ENCODE results near the gene PUS1. TPM values are rescaled to one million over a fixed set of nuclear protein-coding genes. Genes with fewer than 3 reads are reported as not detected.
"Not testable (repeated sequence)": the region's sequence is repeated elsewhere in the genome, so short reads cannot be mapped to it uniquely, and the experiment has no call there.

Gene PUS1
- total RNA-seq, 1 donor = 13.0 TPM

DNA sequence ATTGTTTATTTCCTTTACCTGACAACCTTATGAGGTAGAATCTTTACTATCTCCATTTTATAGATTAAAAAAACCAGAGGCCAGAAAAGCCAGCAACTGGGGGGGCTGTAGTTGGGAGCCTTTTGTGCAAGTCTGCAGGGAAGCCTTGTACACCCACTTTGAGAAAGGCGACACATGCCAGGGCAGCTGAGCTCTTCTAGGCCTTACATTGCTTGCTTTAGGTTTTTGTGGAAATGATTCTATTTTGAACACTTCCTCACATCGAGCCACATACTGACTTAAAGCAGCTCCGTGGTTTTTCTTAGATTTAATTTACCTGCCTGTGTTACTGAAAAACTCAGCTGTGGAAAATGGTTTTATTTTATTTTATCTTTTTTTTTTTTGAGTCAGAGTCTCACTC, 55.3 kb downstream of the PUS1 start:
- TF ChIP-seq, protein P1, sequence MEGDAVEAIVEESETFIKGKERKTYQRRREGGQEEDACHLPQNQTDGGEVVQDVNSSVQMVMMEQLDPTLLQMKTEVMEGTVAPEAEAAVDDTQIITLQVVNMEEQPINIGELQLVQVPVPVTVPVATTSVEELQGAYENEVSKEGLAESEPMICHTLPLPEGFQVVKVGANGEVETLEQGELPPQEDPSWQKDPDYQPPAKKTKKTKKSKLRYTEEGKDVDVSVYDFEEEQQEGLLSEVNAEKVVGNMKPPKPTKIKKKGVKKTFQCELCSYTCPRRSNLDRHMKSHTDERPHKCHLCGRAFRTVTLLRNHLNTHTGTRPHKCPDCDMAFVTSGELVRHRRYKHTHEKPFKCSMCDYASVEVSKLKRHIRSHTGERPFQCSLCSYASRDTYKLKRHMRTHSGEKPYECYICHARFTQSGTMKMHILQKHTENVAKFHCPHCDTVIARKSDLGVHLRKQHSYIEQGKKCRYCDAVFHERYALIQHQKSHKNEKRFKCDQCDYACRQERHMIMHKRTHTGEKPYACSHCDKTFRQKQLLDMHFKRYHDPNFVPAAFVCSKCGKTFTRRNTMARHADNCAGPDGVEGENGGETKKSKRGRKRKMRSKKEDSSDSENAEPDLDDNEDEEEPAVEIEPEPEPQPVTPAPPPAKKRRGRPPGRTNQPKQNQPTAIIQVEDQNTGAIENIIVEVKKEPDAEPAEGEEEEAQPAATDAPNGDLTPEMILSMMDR (IDR thresholded peaks at IDR 0.05; ENCODE audit: insufficient read depth, low read depth, low read length) = no peak
- DNase-seq (ENCODE audit: low read depth) = no peak

DNA sequence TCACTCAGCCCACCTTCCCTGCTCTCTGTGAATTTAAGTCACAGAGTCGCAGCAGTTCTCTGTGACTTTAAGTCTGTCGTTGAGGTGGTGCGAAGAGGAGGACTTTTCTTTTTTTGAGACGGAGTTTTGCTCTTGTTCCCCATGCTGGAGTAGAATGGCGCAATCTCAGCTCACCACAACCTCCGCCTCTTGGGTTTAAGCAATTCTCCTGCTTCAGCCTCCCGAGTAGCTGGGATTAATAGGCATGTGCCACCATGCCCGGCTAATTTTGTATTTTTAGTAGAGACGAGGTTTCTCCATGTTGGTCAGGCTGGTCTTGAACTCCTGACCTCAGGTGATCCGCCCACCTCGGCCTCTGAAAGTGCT, 56.4 kb downstream of the PUS1 start:
- not testable (repeated sequence) for DNase-seq (ENCODE audit: low read depth)

More for the DNA sequence above, 55.3 kb downstream of the PUS1 start:
- no peak overlapping the region for H3K4me3 ChIP-seq (ENCODE audit: low read depth, low read length)

DNA sequence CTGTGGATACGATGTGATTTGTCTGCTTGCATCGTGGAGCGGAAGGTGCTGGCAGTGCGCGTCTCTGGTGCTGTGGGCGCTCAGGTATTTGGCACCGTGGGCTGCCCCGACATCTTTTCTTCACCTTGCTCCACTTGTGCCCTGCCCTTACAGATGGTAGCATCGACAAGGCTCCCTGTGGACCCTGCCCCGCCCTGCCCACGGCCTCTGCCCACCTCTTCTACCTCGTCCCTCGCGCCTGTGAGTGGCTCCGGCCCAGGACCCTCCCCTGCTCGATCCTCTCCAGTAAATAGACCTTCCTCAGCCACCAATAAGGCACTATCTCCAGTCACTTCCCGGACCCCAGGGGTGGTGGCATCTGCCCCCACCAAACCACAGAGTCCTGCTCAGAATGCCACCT, 57.3 kb downstream of the PUS1 start:
- TF ChIP-seq, protein P1 (IDR thresholded peaks at IDR 0.05; ENCODE audit: insufficient read depth, low read depth, low read length) = no peak
- H3K4me3 ChIP-seq (ENCODE audit: low read depth, low read length) = no peak overlapping the region
- no peak for DNase-seq (ENCODE audit: low read depth)

More for the DNA sequence above, 56.4 kb downstream of the PUS1 start:
- not testable (repeated sequence) for H3K4me3 ChIP-seq (ENCODE audit: low read depth, low read length)

DNA sequence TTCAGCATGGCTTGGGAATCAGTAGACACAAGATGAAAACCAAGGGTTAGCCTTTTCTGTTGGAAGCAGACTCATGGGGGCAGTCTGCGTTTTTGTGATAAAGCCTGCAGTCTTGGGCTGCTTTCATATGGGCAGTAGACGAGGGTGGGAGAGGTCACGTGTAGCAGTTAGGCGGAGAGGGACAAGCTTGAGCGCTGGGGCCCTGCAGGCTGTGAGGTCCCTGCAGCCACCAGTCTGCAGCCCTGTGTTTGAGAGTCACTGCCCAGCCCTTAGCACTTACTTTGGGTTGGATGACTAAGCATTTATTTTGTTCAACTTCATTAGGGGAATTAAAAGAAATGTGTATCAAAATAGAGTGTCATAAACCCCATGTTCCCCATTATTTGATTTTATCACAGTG, 57.8 kb downstream of the PUS1 start:
- TF ChIP-seq, protein P1 (IDR thresholded peaks at IDR 0.05; ENCODE audit: insufficient read depth, low read depth, low read length) = no peak
- DNase-seq (ENCODE audit: low read depth) = no peak
- H3K4me3 ChIP-seq (ENCODE audit: low read depth, low read length) = no peak overlapping the region

DNA sequence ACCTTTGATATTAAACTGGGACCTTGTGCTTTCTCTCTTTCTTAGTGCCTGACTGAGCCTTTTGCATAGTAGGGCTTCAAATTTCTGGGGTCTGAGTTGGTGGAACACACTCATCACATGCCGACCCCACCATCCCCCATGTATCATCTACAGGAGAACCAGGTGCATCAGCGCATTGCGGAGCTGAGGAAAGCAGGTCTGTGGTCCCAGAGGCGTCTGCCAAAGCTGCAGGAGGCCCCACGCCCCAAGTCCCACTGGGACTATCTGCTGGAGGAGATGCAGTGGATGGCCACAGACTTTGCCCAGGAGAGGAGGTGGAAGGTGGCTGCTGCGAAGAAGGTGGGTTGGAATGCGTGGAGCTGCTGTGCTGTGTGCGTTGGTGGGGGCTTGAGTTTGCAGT, 58.5 kb downstream of the PUS1 start:
- DNase-seq (ENCODE audit: low read depth) = no peak
- no peak overlapping the region for H3K4me3 ChIP-seq (ENCODE audit: low read depth, low read length)
- TF ChIP-seq, protein P1 (IDR thresholded peaks at IDR 0.05; ENCODE audit: insufficient read depth, low read depth, low read length) = no peak

DNA sequence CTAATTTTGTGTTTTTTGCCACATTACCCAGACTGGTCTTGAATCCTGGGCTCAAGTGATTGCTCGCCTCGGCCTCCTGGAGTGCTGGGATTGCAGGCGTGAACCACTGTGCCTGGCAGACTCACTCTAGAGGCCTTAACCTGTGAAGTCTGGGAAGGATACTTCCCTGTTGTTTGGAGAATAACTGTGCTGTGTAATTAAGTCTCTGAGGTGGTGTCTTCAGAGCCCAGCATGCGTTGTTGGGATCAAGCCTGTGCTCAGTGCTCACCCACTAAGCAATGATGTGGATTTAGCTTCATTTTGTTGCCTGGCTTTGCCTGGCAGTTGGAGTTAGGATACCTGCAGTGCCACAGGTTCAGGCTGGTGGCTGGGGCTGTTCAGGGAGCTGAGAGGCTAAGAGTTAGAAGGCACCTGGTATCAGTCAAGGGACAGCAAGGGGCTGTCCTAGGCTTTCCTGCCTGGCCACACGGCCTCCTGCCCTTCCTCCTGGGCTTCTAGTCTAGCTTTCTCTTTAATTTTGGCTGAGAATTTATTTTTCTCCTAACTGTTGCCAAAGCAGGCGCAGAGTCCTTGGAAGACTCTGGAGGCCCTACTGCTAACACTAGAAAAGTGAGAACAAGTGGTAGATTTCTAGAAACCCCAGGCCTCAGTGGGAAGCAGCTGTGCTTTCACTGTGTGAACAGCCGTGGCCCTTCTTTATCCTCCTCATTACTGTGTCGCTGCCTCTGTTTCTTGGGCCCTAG, 59.1 kb downstream of the PUS1 start:
- no peak for DNase-seq (ENCODE audit: low read depth)
- TF ChIP-seq, protein P1 (IDR thresholded peaks at IDR 0.05; ENCODE audit: insufficient read depth, low read depth, low read length) = no peak
- H3K4me3 ChIP-seq (ENCODE audit: low read depth, low read length) = no peak overlapping the region

DNA sequence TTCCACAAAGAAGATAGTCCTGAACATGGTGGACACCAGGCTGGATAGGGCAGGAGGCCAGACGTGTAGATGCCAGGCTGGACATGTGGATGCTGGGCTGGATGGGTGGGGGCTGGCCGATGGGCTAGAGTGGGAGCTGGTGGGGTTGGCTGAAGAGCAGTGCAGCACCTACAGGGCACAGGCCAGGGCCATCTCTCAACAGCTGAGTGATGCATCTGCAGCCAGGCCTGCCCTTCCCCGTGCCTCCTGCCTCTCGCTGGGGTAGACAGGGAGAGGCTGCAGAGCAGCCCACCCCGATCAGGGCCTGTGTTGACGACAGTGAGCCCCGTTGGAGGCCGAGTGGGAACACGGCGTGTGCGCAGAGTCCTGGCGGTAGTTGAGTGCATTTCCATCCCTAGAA, 59.9 kb downstream of the PUS1 start:
- no peak for DNase-seq (ENCODE audit: low read depth)
- TF ChIP-seq, protein P1 (IDR thresholded peaks at IDR 0.05; ENCODE audit: insufficient read depth, low read depth, low read length) = no peak
- no peak overlapping the region for H3K4me3 ChIP-seq (ENCODE audit: low read depth, low read length)
